H1 (cell line): ENCODE data around the gene SPTBN4. TPM values are rescaled to one million over a fixed set of nuclear protein-coding genes. Genes with fewer than 3 reads are reported as not detected.

Experiments used
- CTBP2 ChIP-seq: IDR thresholded peaks from 2 replicates; pipeline ENCODE4 v1.7.0; 2011; ENCODE audit warnings: borderline replicate concordance, mild to moderate bottlenecking, moderate library complexity, mixed read lengths, low read length; ENCODE audit not compliant: insufficient read depth, insufficient read length
- GTF2F1 ChIP-seq: IDR thresholded peaks from 2 replicates; pipeline ENCODE4 v1.6.1; 2012; ENCODE audit warnings: low read depth, low read length, improper control_type of control experiment, borderline replicate concordance
- KDM4A ChIP-seq: IDR thresholded peaks from one replicate; pipeline ENCODE4 v1.7.1; 2012; ENCODE audit warnings: low read depth, mild to moderate bottlenecking, moderate library complexity, low read length, inconsistent platforms; ENCODE audit not compliant: severe bottlenecking
- polyA plus RNA-seq, 7 experiments: library from polyadenylated mRNA; depleted of rRNA in 3 of 7; stranded (reverse) in 5 of 7; unstranded in 2 of 7; fragments of >200 nt in 5 of 7; fragments of 200-250 nt in 2 of 7; gene quantifications; 1 replicate in 5 of 7; 2 replicates in 1 of 7; 4 replicates in 1 of 7; pipeline versions ENCODE4 v1.2.1 to v1.2.3, GENCODE V29; 2011 to 2013; ENCODE audit warnings: missing spikeins in 2 of 7, mixed read lengths in 2 of 7
- total RNA-seq: library from RNA; stranded (reverse); fragmentation: NEBNext Ultra II Directional; extraction: Animal tissue kit (Norgen Biotek cat#: 25700); gene quantifications from 2 replicates; pipeline ENCODE4 v1.2.1, GENCODE V29; 2021

SPTBN4 gene
- total and polyA plus RNA-seq, 2 of the 8 experiments (the other 6 are each of a cell fraction or from before 2014, with no cell fraction given): 1.9 to 3.0 TPM

DNA sequence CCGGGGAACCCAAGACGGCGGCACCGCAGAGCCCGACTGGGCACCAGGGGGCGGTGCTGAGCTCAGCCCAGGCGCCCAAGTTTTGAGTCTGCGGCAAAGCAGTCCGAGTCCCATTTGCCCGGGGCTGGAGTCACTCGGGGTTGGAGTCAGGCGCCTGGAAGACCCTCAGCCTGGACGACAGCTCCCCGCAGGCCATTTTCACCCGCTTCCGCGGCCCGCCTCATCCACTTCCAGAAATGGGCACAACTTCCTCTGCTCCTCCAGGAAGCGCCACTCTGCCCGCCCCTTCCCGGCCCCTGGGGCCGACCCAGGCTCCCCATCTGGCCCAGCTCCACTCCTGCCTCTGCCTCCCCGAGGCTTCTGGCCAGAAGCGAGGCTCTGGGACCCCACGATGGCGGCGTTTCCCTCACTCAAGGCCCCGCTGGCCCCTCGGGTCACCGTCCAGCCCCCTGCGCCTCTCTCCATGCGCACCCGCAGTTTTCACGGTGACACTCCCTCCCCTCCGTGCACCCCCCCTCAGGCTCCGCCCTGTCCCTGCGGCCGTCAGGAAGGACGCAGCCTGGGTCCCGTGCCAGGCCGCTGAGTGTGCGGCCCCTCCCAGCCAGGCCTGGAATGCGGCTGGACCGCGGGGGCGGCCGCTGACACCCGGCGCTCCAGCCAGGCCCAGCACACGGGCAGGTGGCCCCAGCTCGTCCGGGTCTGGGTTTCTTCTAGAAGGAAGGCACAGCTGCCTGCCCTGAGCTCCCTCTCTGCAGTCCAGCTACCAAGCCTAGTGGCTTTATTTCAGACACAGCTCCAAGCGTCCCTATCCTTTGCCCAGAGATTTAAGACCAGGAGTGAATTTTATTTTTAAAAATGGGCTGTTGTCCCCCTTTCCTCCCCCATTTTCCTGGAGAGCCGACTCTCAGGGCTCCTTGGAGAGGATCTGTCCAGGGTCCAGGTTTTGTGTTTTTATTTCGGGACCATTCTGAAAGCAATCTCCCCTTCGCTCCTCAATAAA is 45.7 kb upstream of the SPTBN4 start (continued):
- TF ChIP-seq GTF2F1 (no peak), KDM4A (peak; percentile 65), CTBP2 (no peak)
